WERI-Rb-1 (cell line): ENCODE results near the gene MAP1B.
A peak's percentile ranks its signal among the peaks of the same experiment; 100 is the strongest.

Source experiments
- DNase-seq: peaks from one replicate; pipeline ENCODE4 v3.0.0-alpha.2; 2020
- H3K27ac ChIP-seq: fragments of 250-450 bp; sonication (Bioruptor Pico); 2 replicates; pipeline ENCODE4 v1.5.1; 2020; ENCODE audit warnings: mild to moderate bottlenecking, moderate library complexity
- H3K27me3 ChIP-seq: fragments of 250-450 bp; sonication (Bioruptor Pico); 2 replicates; pipeline ENCODE4 v1.5.1; 2021; ENCODE audit warnings: mild to moderate bottlenecking, low read depth, moderate library complexity; ENCODE audit not compliant: insufficient read depth, severe bottlenecking
- H3K36me3 ChIP-seq: fragments of 250-450 bp; sonication (Bioruptor Pico); 2 replicates; pipeline ENCODE4 v1.5.1; 2020; ENCODE audit warnings: mild to moderate bottlenecking, moderate library complexity
- H3K4me3 ChIP-seq: 2 replicates; pipeline ENCODE4 v1.5.1; 2011; ENCODE audit warnings: low read depth, mild to moderate bottlenecking, control low read depth, low read length
- H3K9me3 ChIP-seq: fragments of 250-450 bp; sonication (Bioruptor Pico); 2 replicates; pipeline ENCODE4 v1.5.1; 2021; ENCODE audit warnings: mild to moderate bottlenecking, moderate library complexity; ENCODE audit not compliant: severe bottlenecking
- CTCF ChIP-seq: IDR thresholded peaks from 2 replicates; pipeline ENCODE4 v1.5.1; 2011; ENCODE audit warnings: low read depth, mild to moderate bottlenecking, control low read depth, inconsistent platforms, low read length

MAP1B gene

GRCh38 chr5:72066705-72067107, 40.6 kb upstream of the MAP1B start:
- no peak for DNase-seq
- Histone ChIP-seq H3K27ac (peak overlapping the region; percentile 62), H3K4me3 (no peak overlapping the region), H3K36me3 (no peaks in the 10 kb centered on the region), H3K27me3 (no peaks in the 10 kb centered on the region), H3K9me3 (no peaks in the 10 kb centered on the region)
- no peak for TF ChIP-seq CTCF

GRCh38 chr5:72067682-72068470, 39.4 kb upstream of the MAP1B start:
- no peak for TF ChIP-seq CTCF
- H3K27me3 ChIP-seq = no peaks in the 10 kb centered on the region
- H3K9me3 ChIP-seq = no peaks in the 10 kb centered on the region
- no peak for DNase-seq
- peak overlapping the region; percentile 62 for H3K27ac ChIP-seq
- no peak overlapping the region for H3K4me3 ChIP-seq
- H3K36me3 ChIP-seq = no peaks in the 10 kb centered on the region

DNA sequence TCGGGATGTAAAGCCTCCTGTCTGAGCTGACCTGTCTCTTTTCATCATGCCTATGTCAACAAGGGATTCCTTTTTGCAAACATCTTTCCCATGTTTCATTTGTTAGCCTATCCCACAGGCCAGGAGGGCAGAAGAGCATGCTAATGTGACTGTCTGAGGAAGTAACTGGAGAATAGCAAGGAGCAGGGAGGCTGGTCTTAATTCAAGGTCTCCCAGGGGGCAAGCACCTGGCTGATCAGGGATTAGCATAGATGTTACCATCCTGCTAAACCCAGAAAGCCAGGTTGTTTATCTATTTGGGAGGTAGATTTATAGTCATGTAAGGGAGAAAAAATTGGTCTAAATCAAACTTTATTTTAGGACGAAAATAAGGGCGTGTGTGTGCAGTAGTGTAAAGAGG, 36.7 kb upstream of the MAP1B start:
- no peaks in the 10 kb centered on the region for H3K36me3 ChIP-seq
- TF ChIP-seq CTCF = no peak
- peak; percentile 66 for DNase-seq
- H3K27me3 ChIP-seq = no peaks in the 10 kb centered on the region
- no peak overlapping the region for H3K4me3 ChIP-seq
- peak overlapping the region; percentile 38 for H3K27ac ChIP-seq
- H3K9me3 ChIP-seq = no peaks in the 10 kb centered on the region

DNA sequence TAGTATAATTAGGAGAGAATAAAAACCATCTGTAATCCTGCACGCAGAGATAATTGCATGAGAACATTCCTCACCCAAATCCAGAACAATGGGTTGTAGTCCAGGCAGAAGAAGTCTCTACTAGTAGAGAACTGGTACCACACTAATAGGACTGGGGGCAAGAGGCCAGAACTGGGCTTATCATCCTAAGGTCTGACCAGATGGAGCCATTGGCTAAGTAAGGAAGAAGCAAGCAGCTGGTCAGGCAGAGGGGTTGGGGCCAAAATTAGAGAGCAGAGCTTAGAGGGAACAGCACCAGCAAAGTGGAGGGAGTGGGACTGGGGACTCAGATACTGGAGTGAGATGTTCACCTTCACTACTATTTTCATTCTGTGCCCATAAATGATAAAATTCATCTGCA, 35.4 kb upstream of the MAP1B start:
- DNase-seq = peak; percentile 28
- no peak for TF ChIP-seq CTCF
- no peaks in the 10 kb centered on the region for H3K9me3 ChIP-seq
- H3K27me3 ChIP-seq = no peaks in the 10 kb centered on the region
- no peak overlapping the region for H3K27ac ChIP-seq
- no peak overlapping the region for H3K4me3 ChIP-seq
- no peaks in the 10 kb centered on the region for H3K36me3 ChIP-seq

- peak; percentile 50 for DNase-seq
- TF ChIP-seq CTCF = no peak
These were observed 33.0 kb upstream of the MAP1B start for GRCh38 chr5:72074251-72074650.

DNA sequence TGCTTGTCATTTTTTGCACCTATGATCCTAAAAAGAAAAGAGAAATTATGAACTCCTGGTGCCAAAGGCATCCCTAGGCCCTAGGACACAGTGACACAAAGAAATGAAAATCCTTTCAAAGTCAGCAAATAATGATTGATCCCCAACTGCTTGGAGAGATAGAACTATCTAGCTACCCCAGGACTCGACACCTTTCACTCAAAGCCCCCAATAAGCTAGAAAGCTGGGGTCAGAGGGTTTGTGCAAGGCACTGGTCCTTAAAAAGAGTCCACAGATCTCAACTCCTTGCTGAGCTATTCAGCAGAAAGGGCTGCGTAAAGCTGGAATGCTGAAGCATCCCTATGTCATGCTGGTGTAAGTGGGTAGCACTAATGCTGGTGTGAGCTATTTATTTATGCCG, 31.8 kb upstream of the MAP1B start:
- H3K27ac ChIP-seq = no peak overlapping the region
- no peak overlapping the region for H3K4me3 ChIP-seq
- no peaks in the 10 kb centered on the region for H3K9me3 ChIP-seq
- no peaks in the 10 kb centered on the region for H3K36me3 ChIP-seq
- no peaks in the 10 kb centered on the region for H3K27me3 ChIP-seq
- TF ChIP-seq CTCF = no peak
- no peak for DNase-seq

More at GRCh38 chr5:72074251-72074650, 33.0 kb upstream of the MAP1B start:
- Histone ChIP-seq H3K9me3 (no peaks in the 10 kb centered on the region), H3K36me3 (no peaks in the 10 kb centered on the region), H3K4me3 (no peak overlapping the region), H3K27me3 (no peaks in the 10 kb centered on the region), H3K27ac (no peak overlapping the region)
